ENCODE measurements around the gene C16orf92. TPM values are rescaled to one million over a fixed set of nuclear protein-coding genes. Genes with fewer than 3 reads are reported as not detected.
A peak's percentile ranks its signal among the peaks of the same experiment; 100 is the strongest.

C16orf92 gene
- total and polyA plus RNA-seq, 2 of the 13 experiments (the other 11 are each of a cell fraction or from before 2014, with no cell fraction given), result not detected

GRCh38 chr16:29995324-29995910 is 27.6 kb upstream of the C16orf92 start, which contains the start of gene HIRIP3 (continued):
- TF ChIP-seq HNF1A (IDR thresholded peaks at IDR 0.05; ENCODE audit: low read depth), result no peak
- TF ChIP-seq HNF1A (CRISPR knock-in tag; IDR thresholded peaks at IDR 0.05; ENCODE audit: borderline replicate concordance), result no peak
- TF ChIP-seq ZNF451 (CRISPR knock-in tag; IDR thresholded peaks at IDR 0.05), result no peak
- peak; percentile 57; the same call in 1 of the 2 replicates for TF ChIP-seq ZNF367 (CRISPR knock-in tag; IDR thresholded peaks at IDR 0.05; ENCODE audit: borderline replicate concordance)
- no peak for TF ChIP-seq ELF1 (CRISPR knock-in tag; IDR thresholded peaks at IDR 0.05)
- TF ChIP-seq ZBTB26 (CRISPR knock-in tag; IDR thresholded peaks at IDR 0.05; ENCODE audit: borderline replicate concordance), result no peak
- peak; percentile 67 for TF ChIP-seq FOXJ3 (CRISPR knock-in tag; IDR thresholded peaks at IDR 0.05; ENCODE audit: borderline replicate concordance)
- TF ChIP-seq ZNF264 (CRISPR knock-in tag; IDR thresholded peaks at IDR 0.05), result no peak
- TF ChIP-seq ZXDC (CRISPR knock-in tag; IDR thresholded peaks at IDR 0.05), result no peak; the same call in 1 of the 2 replicates
- TF ChIP-seq ZNF34 (CRISPR knock-in tag; IDR thresholded peaks at IDR 0.05; ENCODE audit: borderline replicate concordance), result no peak
- peak; percentile 83; the same call in 1 of the 2 replicates for TF ChIP-seq SNAPC2 (CRISPR knock-in tag; IDR thresholded peaks at IDR 0.05)
- peak; percentile 80 for TF ChIP-seq SAFB2 (CRISPR knock-in tag; IDR thresholded peaks at IDR 0.05; ENCODE audit: borderline replicate concordance, low read depth)
- TF ChIP-seq RFX1 (IDR thresholded peaks at IDR 0.05), result no peak
- no peak for TF ChIP-seq ZFP62 (CRISPR knock-in tag; IDR thresholded peaks at IDR 0.05)
- TF ChIP-seq DR1 (CRISPR knock-in tag; IDR thresholded peaks at IDR 0.05), result no peak
- TF ChIP-seq TGIF2 (CRISPR knock-in tag; IDR thresholded peaks at IDR 0.05), result peak; percentile 95
- TF ChIP-seq HDAC1 (CRISPR knock-in tag; IDR thresholded peaks at IDR 0.05), result peak; percentile 24; the same call in 1 of the 2 replicates
- no peak for TF ChIP-seq HMG20A (CRISPR knock-in tag; IDR thresholded peaks at IDR 0.05; ENCODE audit: borderline replicate concordance)
- no peak for TF ChIP-seq HOXA7 (CRISPR knock-in tag; IDR thresholded peaks at IDR 0.05)
- no peak for TF ChIP-seq RFXANK (CRISPR knock-in tag; IDR thresholded peaks at IDR 0.05)
- TF ChIP-seq SIX1 (CRISPR knock-in tag; IDR thresholded peaks at IDR 0.05; ENCODE audit: borderline replicate concordance), result no peak
- no peak for TF ChIP-seq NR2F1 (CRISPR knock-in tag; IDR thresholded peaks at IDR 0.05)
- TF ChIP-seq SPEN (CRISPR knock-in tag; IDR thresholded peaks at IDR 0.05; ENCODE audit: low read depth), result no peak; the same call in none of the 2 replicates
- peak; percentile 78 for TF ChIP-seq ZNF883 (CRISPR knock-in tag; IDR thresholded peaks at IDR 0.05; ENCODE audit: not compliant biosample characterization)
